Suprapubic skin (tissue), 4 donors: ENCODE results near the gene BTN1A1. TPM values are rescaled to one million over a fixed set of nuclear protein-coding genes. Genes with fewer than 3 reads are reported as not detected.
"Not testable (repeated sequence)": the region's sequence is repeated elsewhere in the genome, so short reads cannot be mapped to it uniquely, and the experiment has no call there.

Experiments used
- DNase-seq, 2 donors: peaks; one replicate each; pipeline ENCODE4 v3.0.0-alpha.2; 2019; ENCODE audit warnings: low spot score in 2 of 2
- H3K27ac ChIP-seq: fragments of 200-600 bp; sonication (generic); one replicate; pipeline ENCODE4 v1.5.1; 2019
- H3K27me3 ChIP-seq: fragments of 200-600 bp; sonication (generic); one replicate; pipeline ENCODE4 v1.5.1; 2019
- H3K36me3 ChIP-seq: fragments of 200-600 bp; sonication (generic); one replicate; pipeline ENCODE4 v1.5.1; 2019
- H3K4me1 ChIP-seq: fragments of 200-600 bp; sonication (generic); one replicate; pipeline ENCODE4 v1.5.1; 2019
- H3K4me3 ChIP-seq: fragments of 200-600 bp; sonication (generic); one replicate; pipeline ENCODE4 v1.5.1; 2019; ENCODE audit warnings: mild to moderate bottlenecking
- H3K9me3 ChIP-seq: fragments of 200-600 bp; sonication (generic); one replicate; pipeline ENCODE4 v1.5.1; 2019
- CTCF ChIP-seq, 2 donors: fragments of 200-600 bp in 1 of 2; fragments of 450-650 bp in 1 of 2; sonication (generic) in 1 of 2; IDR thresholded peaks; one replicate each; pipeline ENCODE4 v1.5.1; 2016 to 2019; ENCODE audit warnings: antibody characterized with exemption in 2 of 2, mild to moderate bottlenecking in 1 of 2, moderate library complexity in 1 of 2
- EP300 ChIP-seq: sonication (generic); formaldehyde crosslinking; IDR thresholded peaks from one replicate; pipeline ENCODE4 v1.6.1; 2017; ENCODE audit warnings: antibody characterized with exemption
- POLR2A ChIP-seq, 2 donors: fragments of 450-650 bp; IDR thresholded peaks; one replicate each; pipeline ENCODE4 v1.6.1; 2017; ENCODE audit warnings: antibody characterized with exemption in 2 of 2, mild to moderate bottlenecking in 2 of 2, moderate library complexity in 2 of 2
- POLR2AphosphoS5 ChIP-seq, 3 donors: sonication (generic); formaldehyde crosslinking; IDR thresholded peaks; one replicate each; pipeline ENCODE4 v1.6.1; 2017; ENCODE audit warnings: antibody characterized with exemption in 3 of 3
- WGBS: methylation state at CpG from one replicate; pipeline ENCODE4 v1.1.5; 2018; 5-methylcytosine and 5-hydroxymethylcytosine counted together
- total RNA-seq, 4 donors: library from RNA; depleted of rRNA; stranded (reverse); fragments of >200 nt; gene quantifications; one replicate each; pipeline ENCODE4 v1.1.0, GENCODE V29; 2016

The BTN1A1 gene
- total RNA-seq, 4 donors from 2014 or later = not detected

- peaks cover 30% of the 10 kb centered on the region for H3K27me3 ChIP-seq
- no peaks in the 10 kb centered on the region for H3K36me3 ChIP-seq
- peak overlapping the region; percentile 41 for H3K4me3 ChIP-seq
- H3K9me3 ChIP-seq = no peaks in the 10 kb centered on the region
- H3K4me1 ChIP-seq = peaks cover 12% of the 10 kb centered on the region
- no peak overlapping the region for H3K27ac ChIP-seq
- TF ChIP-seq EP300 (no peak), POLR2A (IDR thresholded peaks at IDR 0.05) (no peak), CTCF (IDR thresholded peaks at IDR 0.05) (no peak), POLR2AphosphoS5 (IDR thresholded peaks at IDR 0.05) (no peak)
- WGBS = 12% methylated on average over 49 of the region's 49 CpGs
- DNase-seq = no peak
These were observed 1.4 kb downstream of the BTN1A1 start for GRCh38 chr6:26501482-26501986.

- no peaks in the 10 kb centered on the region for H3K9me3 ChIP-seq
- no peak overlapping the region for H3K27ac ChIP-seq
- peaks cover 12% of the 10 kb centered on the region for H3K4me1 ChIP-seq
- no peaks in the 10 kb centered on the region for H3K36me3 ChIP-seq
- TF ChIP-seq POLR2A (IDR thresholded peaks at IDR 0.05) (no peak), CTCF (IDR thresholded peaks at IDR 0.05) (no peak), EP300 (no peak), POLR2AphosphoS5 (IDR thresholded peaks at IDR 0.05) (no peak)
- peak overlapping the region; percentile 41 for H3K4me3 ChIP-seq
- no peak for DNase-seq
- peaks cover 30% of the 10 kb centered on the region for H3K27me3 ChIP-seq
These were observed 2.1 kb downstream of the BTN1A1 start for GRCh38 chr6:26502165-26502564.

GRCh38 chr6:26502626-26503025 lies 2.5 kb downstream of the BTN1A1 start:
- no peak overlapping the region for H3K27ac ChIP-seq
- H3K4me3 ChIP-seq = no peak overlapping the region
- H3K36me3 ChIP-seq = no peaks in the 10 kb centered on the region
- H3K27me3 ChIP-seq = peaks cover 30% of the 10 kb centered on the region
- WGBS = 90% methylated on average over 3 of the region's 3 CpGs
- no peaks in the 10 kb centered on the region for H3K9me3 ChIP-seq
- H3K4me1 ChIP-seq = peaks cover 12% of the 10 kb centered on the region
- no peak for DNase-seq
- no peak for TF ChIP-seq EP300

- TF ChIP-seq CTCF (IDR thresholded peaks at IDR 0.05) (no peak), POLR2AphosphoS5 (IDR thresholded peaks at IDR 0.05) (no peak), EP300 (no peak), POLR2A (IDR thresholded peaks at IDR 0.05) (no peak)
- WGBS = 51% methylated on average over 3 of the region's 3 CpGs
- no peak overlapping the region for H3K27ac ChIP-seq
- H3K4me1 ChIP-seq = no peaks in the 10 kb centered on the region
- peaks cover 8% of the 10 kb centered on the region for H3K27me3 ChIP-seq
- no peaks in the 10 kb centered on the region for H3K9me3 ChIP-seq
- DNase-seq = no peak
- H3K4me3 ChIP-seq = no peak overlapping the region
- no peaks in the 10 kb centered on the region for H3K36me3 ChIP-seq
These were observed 7.6 kb downstream of the BTN1A1 start for GRCh38 chr6:26507658-26508057.

GRCh38 chr6:26511033-26511432 lies 10.9 kb downstream of the BTN1A1 start:
- WGBS = 85% methylated on average over 8 of the region's 8 CpGs
- not testable (repeated sequence) for H3K9me3 ChIP-seq, H3K4me3 ChIP-seq, H3K4me1 ChIP-seq, H3K36me3 ChIP-seq, DNase-seq, H3K27ac ChIP-seq, H3K27me3 ChIP-seq

GRCh38 chr6:26514984-26515383 lies 14.9 kb downstream of the BTN1A1 start:
- H3K36me3 ChIP-seq = no peaks in the 10 kb centered on the region
- no peak for DNase-seq
- no peak overlapping the region for H3K27ac ChIP-seq
- H3K4me3 ChIP-seq = no peak overlapping the region
- TF ChIP-seq POLR2A (IDR thresholded peaks at IDR 0.05) = no peak
- no peak for TF ChIP-seq CTCF (IDR thresholded peaks at IDR 0.05)
- TF ChIP-seq POLR2AphosphoS5 (IDR thresholded peaks at IDR 0.05) = no peak
- no peak for TF ChIP-seq EP300
- 96% methylated on average over 2 of the region's 2 CpGs for WGBS
- no peaks in the 10 kb centered on the region for H3K9me3 ChIP-seq
- H3K27me3 ChIP-seq = no peaks in the 10 kb centered on the region
- H3K4me1 ChIP-seq = peaks cover under 1% of the 10 kb centered on the region
